Motor neuron (in vitro differentiated cells): ENCODE results near the gene DAD1. TPM values are rescaled to one million over a fixed set of nuclear protein-coding genes. Genes with fewer than 3 reads are reported as not detected.

Experiments
- total RNA-seq, 8 experiments: library from RNA; unstranded; fragments of 300-600 nt; gene quantifications; 2 replicates each; pipeline versions ENCODE4 v1.2.3 to v1.2.4, GENCODE V29; 2022

DAD1 gene
- total RNA-seq, 8 experiments from 2014 or later, result 156 to 485 (median 311) TPM

Other genes starting within 250 kb of the DAD1 start
- gene ABHD4, start 9.1 kb upstream of the DAD1 start, total RNA-seq, result 10 to 100 TPM in 4 of 8 experiments, 1 to 10 TPM in 4; 4.5 to 30.0 (median 13.5) TPM
- under 1 TPM in 4 of 8 experiments, not detected in 4; 0.04 to 0.21 (median 0.12) TPM for gene OR6J1, start 55.1 kb upstream of the DAD1 start, total RNA-seq
- gene OXA1L, start 177.5 kb upstream of the DAD1 start, total RNA-seq, result 100 to 1,000 TPM in 3 of 8 experiments, 10 to 100 TPM in 5; 69.1 to 138 (median 84.1) TPM
- gene SLC7A7, start 226.2 kb upstream of the DAD1 start, total RNA-seq, result 1 to 10 TPM in 5 of 8 experiments, under 1 TPM in 3; 0.41 to 3.3 (median 1.4) TPM
- 100 to 1,000 TPM in 1 of 8 experiments, 10 to 100 TPM in 7; 60.7 to 112 (median 87.1) TPM for gene MRPL52, start 240.7 kb upstream of the DAD1 start, total RNA-seq
- gene MMP14, start 247.4 kb upstream of the DAD1 start, total RNA-seq, result 100 to 1,000 TPM in 2 of 8 experiments, 1 to 10 TPM in 5, under 1 TPM in 1; 0.35 to 290 (median 3.3) TPM